Prostate gland (tissue), 2 donors: ENCODE data around the gene GNG4.

Experiments used
- CTCF ChIP-seq, 4 experiments: fragments of 200-600 bp in 2 of 4; fragments of 450-650 bp in 2 of 4; sonication (generic) in 2 of 4; IDR thresholded peaks; 1 replicate in 3 of 4; 2 replicates in 1 of 4; pipeline ENCODE4 v1.5.1; 2016 to 2019; ENCODE audit warnings: antibody characterized with exemption in 4 of 4, mild to moderate bottlenecking in 2 of 4, moderate library complexity in 2 of 4
- POLR2A ChIP-seq: fragments of 450-650 bp; IDR thresholded peaks from one replicate; pipeline ENCODE4 v1.6.1; 2016; ENCODE audit warnings: antibody characterized with exemption, mild to moderate bottlenecking

GRCh38 chr1:235659186-235659771, 9.7 kb upstream of the GNG4 start:
- TF ChIP-seq POLR2A = no peak
- no peak for TF ChIP-seq CTCF (IDR thresholded peaks at IDR 0.05)
